NCI-H128 (cell line): ENCODE data around the gene KCNJ1.

Experiments
- DNase-seq: peaks from one replicate; lab custom pipeline; 2025; ENCODE audit not compliant: unreplicated experiment; lab: John Stamatoyannopoulos, UW

The KCNJ1 gene

DNA sequence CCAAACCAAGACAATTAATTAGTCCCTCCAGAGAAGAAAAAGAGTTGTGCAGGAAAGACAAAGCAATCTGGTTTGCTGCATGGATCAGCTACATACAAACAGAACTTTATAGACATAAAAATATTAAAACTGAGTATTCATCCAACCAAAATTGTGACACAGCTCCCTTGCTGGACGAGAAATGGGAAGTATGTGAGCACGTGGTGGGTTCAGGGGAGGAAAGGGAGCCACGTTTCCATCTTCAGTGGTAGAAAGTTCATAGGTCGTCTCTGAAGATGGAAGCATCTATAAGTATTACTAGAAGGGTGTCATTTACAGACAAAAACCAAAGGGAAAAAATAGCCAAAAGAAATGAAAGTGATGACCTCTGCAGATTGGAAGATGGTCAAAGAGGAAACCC is 17.0 kb upstream of the KCNJ1 start:
- DNase-seq, result no peak

DNA sequence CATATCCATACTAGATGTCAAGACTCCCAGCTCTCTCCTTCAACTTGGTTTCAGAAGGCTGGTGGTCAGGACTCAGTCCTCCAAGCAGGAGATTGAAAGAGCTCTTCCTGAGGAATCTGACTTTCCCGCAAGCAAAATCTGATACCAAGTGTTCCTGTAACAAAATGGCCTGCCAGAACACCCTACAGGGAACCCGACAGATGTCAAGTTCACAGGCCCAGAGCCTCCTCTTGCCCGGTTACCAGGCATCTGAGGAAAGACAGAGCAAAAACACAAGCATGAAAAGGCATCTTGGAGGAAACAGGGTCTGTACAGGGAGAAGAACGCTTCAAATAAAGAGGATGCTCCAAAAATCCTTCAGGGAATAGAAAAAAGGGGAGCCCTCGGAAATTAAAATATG is 15.4 kb upstream of the KCNJ1 start:
- no peak for DNase-seq

DNA sequence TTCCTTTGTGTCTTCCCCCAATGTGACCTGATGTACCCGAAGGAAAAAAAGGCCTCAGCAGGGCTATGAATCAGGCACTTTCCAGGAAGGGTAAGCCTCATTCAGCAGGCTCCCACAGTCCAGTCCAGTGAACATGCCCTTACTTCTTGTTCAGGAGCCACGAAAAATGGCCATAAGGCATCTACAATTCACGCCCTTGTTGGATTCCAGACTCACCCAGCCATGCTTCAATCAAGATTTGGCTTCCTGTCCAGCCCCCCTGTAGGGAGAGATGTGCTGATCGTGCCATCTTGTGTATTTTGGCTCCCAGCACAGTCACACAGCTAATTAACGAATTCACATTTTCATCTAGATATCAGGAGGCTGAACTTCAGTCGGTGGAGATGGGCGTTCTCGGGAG is 14.1 kb upstream of the KCNJ1 start:
- no peak for DNase-seq

DNA sequence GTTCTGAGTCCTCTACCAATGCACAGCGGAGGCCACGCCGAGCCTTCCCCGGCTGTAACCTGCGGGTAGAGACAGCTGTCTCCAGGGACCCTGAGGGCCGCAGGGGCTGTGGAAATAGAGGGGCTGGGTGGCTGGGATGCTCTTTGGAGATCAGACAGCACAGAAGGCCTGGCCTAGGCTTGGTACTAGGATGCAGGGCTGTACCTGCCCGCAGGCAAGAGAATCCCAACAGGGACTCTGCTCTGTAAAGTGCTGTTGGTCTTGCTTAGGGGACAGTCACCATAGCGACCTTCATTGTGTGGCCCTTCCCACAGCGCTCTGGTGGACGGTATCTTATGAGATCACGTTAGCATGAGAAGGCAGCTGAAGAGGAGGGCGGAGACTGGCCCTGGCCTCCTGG is 12.7 kb upstream of the KCNJ1 start:
- no peak for DNase-seq

DNA sequence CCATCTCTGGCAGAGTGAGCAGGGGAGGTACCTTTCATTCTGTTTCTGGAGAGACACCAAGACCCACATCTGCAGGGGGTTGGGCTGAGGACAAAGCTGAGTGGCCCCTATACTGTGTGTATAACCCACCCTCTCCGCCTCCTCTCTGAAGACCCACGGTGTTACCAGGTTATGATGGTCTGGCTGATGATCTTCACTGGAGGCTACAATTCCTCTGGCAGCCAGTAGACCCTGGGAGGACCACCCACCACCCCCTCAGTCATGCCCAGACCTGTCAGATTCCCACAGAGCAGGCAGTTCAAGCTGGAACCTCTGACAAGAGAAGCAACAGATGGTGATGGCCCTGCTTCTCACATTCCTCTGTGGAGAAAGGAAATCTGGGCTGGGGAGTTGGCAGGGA is 11.4 kb upstream of the KCNJ1 start:
- no peak for DNase-seq

DNA sequence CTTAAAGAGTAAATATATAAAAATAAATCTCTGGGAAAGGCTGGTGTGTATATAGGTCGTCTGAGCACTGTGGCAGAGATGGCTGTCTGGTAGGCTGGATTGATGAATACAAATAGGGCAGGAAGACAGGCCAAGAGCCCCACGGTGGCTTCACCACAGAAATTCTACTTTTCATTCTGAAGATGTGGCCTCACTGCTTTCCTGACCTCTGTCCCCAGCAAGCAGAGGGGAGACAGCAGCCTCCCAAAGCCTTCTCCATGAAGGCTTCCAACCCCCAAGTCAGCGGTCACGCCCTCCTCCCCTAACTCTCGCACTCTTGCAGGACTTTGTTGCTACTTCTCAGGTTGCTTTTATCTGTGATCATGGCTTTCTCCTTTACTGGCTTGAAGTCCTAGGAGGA is 10.6 kb upstream of the KCNJ1 start:
- no peak for DNase-seq

DNA sequence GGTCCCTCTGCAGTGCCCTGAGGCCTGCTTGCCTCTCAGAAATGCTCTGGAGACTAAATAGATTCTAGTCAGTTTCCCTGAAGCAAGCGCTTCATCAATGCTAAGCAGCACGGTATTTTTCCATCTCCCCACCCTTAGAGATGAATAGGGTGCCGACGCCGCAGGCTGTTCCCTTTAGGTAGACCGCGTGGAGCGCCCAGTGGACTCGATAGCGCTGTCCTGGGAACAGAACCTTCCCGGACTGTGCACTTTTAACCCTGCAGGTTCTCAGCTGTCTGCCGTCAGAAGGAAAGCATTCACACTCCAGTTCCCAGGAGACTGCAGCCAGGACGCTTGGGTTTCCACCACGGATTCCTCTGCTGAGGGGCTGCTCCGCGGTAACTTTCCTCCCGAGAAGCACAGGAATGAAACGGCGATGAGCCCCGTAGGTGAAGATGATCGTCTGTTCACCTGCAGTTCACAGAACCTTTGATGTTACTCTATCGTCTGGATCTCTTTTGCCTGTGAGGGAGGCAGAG is 9.1 kb upstream of the KCNJ1 start:
- DNase-seq, result no peak

DNA sequence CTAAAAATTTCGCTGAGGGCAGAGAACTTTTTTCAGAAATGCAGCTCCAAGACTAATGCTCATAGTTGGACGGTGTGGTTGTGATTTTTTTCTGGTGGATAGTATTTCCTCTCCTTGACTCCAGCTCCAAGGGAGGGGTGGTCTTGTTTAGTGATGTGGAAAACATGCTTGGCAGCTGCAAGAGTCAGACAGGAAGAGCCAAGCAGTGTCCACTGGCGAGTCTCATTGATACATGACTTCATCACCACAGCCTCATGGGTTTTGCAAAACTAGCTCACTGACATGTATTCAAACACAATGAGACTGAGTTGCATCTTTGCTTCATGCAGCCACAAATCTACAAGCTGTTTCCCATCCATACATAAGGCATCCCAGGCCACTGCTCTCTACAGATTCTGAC is 7.3 kb upstream of the KCNJ1 start:
- no peak for DNase-seq

DNA sequence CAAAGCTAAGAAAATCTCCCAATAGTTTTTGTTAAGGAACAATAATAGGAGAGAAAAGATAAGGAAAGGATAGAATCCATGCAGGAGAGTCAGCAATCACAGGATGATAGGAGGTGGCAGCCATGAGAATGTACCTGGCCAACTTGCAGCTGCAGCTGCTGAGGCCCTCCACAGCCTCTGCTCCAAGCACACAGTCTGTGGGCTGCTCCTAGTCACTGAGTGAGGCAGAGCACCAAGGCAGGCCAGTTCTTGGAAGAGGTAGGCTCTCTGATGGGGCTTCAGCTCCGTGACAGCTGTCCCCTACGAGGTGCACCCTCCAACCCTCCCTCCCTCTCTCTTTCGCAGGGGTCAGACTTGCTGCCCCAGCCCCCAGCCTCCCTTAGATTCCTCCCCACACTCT is 5.5 kb upstream of the KCNJ1 start:
- no peak for DNase-seq

DNA sequence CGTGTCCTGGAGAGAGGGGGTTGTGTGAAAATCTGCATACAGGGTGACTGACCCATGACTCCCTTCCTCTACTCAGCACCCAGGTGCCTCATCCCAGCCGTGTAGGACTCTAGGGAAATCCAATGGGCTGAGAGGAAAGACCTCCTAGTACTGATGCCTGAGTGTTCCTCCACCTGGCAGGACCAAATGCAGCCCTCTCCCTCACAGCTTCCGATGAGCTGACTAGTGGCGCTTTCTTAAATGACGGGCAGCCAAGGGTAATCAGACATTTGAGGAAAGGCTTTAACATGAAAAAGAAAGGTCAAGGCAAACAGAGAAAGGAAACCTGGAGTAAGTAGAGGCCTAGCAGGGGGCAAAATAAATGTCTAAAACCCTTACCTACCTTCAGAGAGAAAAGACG is 5.0 kb upstream of the KCNJ1 start:
- DNase-seq, result no peak

DNA sequence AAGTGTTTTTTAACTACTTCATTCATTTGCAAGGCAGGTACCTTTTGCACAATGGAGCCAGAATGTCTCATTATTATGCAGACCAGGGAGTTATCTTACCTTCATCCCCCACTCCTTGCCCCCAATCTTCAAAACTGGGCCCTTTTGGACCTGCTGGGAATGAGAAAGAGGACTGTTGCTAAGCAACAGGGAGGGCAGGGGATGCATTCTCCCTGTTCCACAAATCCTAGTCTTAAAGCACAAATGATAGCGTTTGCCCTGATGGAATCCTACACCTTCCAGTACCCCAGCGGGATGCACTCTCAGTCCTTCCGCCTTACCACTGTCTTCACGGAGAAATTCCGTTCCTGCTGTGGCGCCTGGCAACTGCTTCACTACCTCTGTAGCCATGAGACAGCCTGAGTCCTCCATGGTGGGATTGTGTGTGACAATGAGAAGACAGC is 4.1 kb upstream of the KCNJ1 start:
- no peak for DNase-seq

DNA sequence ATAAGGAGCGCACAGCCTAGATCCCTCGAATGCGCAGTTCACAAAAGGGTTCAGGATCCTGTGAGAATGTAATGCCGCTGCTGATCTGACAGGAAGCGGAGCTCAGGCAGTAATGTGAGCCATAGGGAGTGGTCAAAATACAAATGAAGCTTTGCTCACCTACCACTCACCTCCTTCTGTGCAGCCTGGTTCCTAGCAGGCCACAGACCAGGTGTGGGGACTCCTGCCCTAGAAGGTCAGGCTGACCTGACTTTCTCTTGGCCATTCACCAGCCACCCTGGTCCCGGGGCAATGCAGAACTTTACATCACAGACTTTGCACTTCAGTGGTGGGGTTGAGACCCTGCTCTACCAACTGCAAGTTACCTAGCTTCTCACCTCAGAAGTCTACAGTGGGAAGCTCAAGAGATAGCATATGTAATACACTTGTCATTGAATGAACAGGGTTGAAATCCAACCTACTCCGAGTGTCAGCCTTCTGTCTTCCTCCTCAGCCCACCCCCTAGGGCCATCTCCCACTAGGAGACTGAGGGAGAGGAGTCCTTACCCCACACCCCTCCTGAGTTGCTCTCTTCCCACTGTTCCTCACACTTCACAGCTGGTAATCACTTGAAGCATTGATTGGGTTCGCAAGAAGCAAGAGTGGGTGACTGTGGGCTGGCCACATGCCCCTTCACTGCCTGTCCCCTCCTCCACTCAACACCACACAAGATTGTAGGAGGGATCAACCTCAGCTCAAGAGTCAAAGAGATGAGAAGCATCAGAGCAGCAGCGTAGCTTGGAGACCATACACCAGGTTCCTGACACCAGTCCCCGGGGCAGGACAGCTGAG is 2.0 kb upstream of the KCNJ1 start:
- DNase-seq, result no peak

DNA sequence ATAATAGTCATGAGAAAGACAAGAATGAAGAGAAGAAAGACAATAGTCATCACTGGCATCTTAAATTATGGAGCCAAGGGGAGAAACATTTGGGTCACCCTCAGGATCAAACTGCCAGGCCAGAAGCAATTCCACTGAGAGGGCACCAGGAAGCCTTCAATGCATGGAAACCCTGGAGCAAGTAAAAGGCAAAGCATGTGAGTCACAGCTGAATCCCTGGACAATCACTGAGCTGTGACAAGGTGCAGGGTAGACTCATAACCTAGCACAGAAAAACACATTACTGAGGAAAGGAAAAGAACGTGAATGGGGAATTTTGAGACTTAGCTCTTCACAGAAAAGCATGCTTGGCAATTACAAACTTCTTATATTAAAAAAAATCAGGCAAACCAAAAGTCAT is 1.6 kb downstream of the KCNJ1 start:
- DNase-seq, result no peak

DNA sequence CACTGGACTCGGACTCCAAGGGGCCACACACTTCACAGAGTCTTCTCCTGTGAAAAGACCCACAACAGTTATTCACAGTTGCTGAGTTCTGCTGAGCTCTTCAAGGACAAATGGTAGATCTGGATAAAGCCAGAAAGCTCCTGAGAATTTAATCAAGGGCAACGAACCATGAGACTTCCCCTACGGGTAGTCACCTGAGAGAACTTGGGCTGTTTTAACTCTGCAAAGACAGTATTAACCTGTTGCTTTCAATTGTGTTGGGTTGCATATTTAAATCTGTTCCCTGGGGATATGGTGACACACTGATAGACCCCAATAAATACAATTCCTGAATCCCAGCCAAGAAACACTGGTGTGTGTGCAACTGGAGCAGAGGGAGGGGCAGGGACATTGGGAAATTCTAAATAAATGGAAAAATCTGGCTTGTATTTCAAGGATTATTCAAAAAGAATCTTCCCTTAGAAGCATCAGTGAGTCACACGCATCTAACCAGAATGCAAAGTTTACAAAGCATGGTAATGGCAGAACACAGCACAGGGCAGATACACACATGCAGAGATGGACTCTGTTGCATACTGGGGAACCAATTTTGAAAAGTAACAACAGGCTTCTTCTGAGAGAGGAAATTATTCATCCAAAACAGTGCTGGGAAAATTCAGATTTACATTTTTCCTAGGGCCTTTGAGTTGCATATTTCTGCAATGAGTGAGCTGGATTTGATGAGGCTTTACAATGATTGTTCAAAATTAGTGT is 4.0 kb downstream of the KCNJ1 start:
- DNase-seq, result no peak

DNA sequence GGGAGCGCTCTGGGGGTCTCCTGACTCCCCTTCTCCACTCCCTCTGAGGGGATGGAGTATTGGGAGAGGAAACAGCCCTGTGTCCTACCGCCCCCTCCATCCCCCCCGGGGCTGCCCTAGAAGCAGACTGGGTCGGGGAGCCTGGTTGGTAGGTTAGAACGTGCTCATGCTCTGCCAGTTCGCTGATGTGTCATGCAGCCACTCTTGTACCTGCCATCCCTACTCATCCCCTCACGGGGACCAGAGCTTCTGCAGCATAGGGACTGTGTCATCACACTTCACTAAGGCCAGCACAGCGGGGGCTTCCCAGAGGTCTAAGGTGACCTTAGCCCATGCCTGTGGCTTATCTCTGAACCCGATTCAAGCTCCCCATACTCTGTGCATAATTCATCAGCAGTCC is 4.7 kb downstream of the KCNJ1 start:
- no peak for DNase-seq

DNA sequence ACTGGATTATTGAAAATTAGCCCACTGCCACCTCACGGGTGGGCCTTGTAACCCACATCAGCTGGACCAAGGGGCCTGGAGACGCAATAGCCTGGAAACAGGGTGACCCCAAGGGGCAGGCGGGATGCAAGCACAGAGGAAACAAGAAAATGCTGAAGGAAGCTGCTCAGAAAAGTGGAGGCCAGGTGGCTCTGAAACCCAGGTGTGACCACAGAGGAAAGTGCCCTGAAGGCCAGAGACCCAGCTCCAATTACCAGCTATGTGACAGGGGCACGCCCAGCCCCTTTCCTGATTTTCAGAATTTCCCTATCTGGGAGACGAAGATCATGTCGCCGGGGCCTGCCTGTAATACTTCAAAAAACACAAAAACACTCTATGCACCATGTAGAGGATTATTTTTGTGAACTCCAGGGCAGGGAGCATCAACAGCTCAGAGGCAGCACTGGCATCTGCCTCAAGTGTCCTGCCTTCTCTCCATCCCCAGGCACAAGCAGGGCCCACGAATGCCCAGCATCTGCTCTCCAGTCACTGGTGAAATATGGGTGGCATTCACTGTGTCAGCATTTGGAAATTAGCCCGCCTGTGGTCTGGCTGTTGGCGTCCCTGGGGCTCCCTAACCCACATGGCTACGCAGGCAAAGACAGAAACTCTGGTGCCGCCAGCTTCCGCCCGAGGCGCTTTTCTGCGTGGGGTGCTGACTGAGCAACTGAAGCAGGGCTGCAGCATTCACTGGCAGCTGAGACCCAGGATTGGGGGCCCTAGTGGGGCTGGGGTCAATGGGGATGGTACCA is 6.3 kb downstream of the KCNJ1 start:
- DNase-seq, result no peak

DNA sequence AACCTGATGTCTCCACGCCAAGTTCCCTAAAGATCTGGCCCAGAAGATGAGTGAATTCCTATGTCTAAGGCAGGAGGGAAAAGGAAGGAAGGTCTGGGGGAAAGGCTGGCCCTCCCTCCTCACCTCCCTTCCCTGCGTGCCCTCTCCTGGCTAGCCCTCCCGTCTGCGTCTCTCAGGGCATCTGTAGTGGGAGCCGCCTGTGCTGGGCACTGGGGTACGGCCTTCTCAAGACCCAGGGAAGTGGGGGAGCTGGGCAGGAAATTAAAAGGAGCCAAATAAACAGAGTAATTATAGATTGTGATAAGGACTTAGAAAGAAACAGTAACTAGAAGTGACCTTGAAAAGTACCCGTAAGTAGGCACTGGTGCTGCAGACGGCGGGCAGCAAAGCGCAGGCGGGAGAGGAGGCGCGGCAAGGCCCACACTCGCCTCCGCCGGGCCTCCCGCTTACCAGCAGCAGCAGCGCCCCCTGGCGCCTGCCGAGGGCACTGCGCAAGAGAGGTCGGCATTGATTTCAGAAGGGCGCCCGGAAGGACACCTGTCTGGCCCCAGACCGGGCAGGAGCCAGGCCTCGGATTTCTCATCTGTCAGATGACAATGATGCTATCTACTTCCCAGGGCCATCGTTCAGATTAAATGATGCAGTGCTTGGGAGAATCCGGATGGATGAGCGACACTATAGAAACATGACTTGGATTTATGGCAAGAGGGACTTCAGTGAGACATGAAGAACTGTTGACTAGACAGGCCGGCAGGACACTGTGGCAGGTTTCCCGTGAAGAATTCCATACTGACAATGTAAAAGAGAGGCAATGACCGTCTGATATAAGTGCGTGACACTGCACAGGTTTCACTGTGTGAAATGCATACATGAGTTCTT is 7.3 kb downstream of the KCNJ1 start:
- no peak for DNase-seq

DNA sequence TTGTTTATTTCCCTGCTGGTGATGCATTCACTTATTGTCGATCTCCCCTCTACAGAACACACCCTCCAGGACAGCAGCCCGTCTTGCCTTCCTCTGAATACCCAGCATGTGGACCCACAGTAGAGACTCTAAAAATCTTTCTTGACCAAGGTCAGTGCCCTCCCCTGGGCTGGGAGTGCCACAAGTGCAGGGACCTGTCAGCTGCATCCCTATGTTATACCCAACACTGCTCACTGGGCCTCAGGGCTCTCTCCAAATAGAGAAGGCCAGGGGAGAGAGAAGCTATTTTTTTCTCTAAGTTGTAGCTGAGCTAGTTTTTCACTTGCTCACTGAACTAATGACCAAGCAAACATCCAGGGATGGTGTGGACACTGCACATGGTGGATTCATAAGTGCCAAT is 9.8 kb downstream of the KCNJ1 start:
- DNase-seq, result no peak

DNA sequence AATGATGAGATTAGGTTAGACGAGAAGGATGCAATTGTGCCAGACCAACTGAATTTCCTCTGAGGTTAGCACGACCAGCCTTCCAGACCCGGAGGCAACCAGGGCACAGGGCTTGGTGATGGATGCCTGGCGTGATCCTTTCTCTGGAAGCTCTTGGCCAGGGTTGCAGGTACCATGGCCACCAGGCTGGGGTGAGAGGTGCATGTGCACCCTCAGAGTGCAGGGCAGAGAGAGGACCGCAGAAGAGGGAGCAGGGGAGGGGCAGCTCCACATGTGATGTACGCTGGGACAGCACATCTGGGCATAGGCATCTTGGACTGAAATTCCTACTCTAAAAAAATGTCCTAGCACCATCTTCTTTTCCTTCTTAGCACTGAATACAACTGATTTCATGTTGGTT is 10.9 kb downstream of the KCNJ1 start:
- DNase-seq, result no peak

DNA sequence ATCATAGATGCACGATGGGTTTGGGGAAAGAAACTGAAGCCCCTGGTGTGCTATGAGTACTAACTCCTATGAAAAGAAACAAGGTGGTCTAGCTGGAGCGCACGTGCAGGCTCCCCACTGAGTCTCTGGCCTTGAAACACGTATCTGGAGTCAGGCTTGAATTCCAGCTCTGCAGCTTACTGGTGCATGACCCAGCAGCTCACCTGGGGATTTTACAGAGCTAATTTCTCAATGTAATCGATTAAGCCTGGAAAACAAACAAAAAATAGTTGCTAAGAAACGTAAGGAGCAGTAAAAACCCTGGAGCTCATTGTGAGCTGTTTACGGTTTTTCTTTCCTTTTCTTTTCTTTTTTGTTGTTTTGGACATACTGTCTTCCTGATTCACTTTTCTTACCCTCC is 12.3 kb downstream of the KCNJ1 start:
- DNase-seq, result no peak

DNA sequence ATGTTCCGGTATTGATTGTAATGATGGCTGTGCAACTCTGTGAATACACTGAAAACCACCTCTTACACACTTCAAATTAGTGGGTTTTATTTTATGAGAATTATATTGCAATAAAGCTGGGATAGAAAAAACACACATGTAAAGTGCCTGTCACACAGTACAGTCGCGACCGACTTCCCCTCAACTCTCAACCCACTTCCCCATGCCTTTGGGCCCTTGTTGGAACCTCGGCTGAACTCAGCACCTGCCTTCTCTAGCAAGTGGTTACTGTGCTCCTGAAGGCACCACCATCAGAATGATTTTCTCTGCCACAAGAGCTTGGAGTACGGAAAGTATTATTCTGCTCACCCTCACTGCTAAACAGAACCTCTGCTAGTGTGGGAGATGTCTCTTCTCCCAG is 13.5 kb downstream of the KCNJ1 start:
- DNase-seq, result no peak
